Activated naive CD8-positive, alpha-beta T cell treated with anti-CD3 and anti-CD28 coated beads, Interleukin-2, amount 50 U/mL, for 16 hours (primary cell): ENCODE measurements around the gene CATSPER3.

Experiments
- DNase-seq: peaks from one replicate; pipeline ENCODE4 v3.0.0-alpha.2; 2020; ENCODE audit warnings: low read depth, low spot score

The CATSPER3 gene

GRCh38 chr5:134967607-134968006, at the start of gene CATSPER3:
CATSPER3 (plus strand) TSS chr5:134967907; CDS start chr5:134967992, 85 bp downstream.
- no peak for DNase-seq

GRCh38 chr5:134918861-134919260, 48.8 kb upstream of the CATSPER3 start:
- DNase-seq: no peak

- no peak for DNase-seq
Observed at GRCh38 chr5:134920848-134921575, 46.7 kb upstream of the CATSPER3 start.

- DNase-seq: no peak
Observed at GRCh38 chr5:134932508-134932907, 35.2 kb upstream of the CATSPER3 start.

- no peak for DNase-seq
Observed at GRCh38 chr5:134934202-134934601, 33.5 kb upstream of the CATSPER3 start.

GRCh38 chr5:134935711-134936602, 31.8 kb upstream of the CATSPER3 start:
- DNase-seq: no peak

GRCh38 chr5:134937526-134937925, 30.2 kb upstream of the CATSPER3 start:
- no peak for DNase-seq

GRCh38 chr5:134938030-134938429, 29.7 kb upstream of the CATSPER3 start:
- DNase-seq: no peak

- DNase-seq: no peak
Observed at GRCh38 chr5:134939500-134939899, 28.2 kb upstream of the CATSPER3 start.

GRCh38 chr5:134943547-134943946, 24.2 kb upstream of the CATSPER3 start:
- DNase-seq: no peak

- DNase-seq: no peak
Observed at GRCh38 chr5:134944630-134945029, 23.1 kb upstream of the CATSPER3 start.

- no peak for DNase-seq
Observed at GRCh38 chr5:134945041-134945440, 22.7 kb upstream of the CATSPER3 start.

GRCh38 chr5:134948911-134949310, 18.8 kb upstream of the CATSPER3 start:
- DNase-seq: no peak

GRCh38 chr5:134949316-134949715, 18.4 kb upstream of the CATSPER3 start:
- no peak for DNase-seq

- DNase-seq: no peak
Observed at GRCh38 chr5:134957920-134958608, 9.6 kb upstream of the CATSPER3 start.

- no peak for DNase-seq
Observed at GRCh38 chr5:134958755-134959154, 9.0 kb upstream of the CATSPER3 start.

- DNase-seq: no peak
Observed at GRCh38 chr5:134963098-134963497, 4.6 kb upstream of the CATSPER3 start.

- no peak for DNase-seq
Observed at GRCh38 chr5:134964359-134965270, 3.1 kb upstream of the CATSPER3 start.

- DNase-seq: no peak
Observed at GRCh38 chr5:134965271-134965825, 2.4 kb upstream of the CATSPER3 start.

GRCh38 chr5:134968055-134968454, 348 bp downstream of the CATSPER3 start:
- DNase-seq: no peak

GRCh38 chr5:134969166-134969565, 1.5 kb downstream of the CATSPER3 start:
- no peak for DNase-seq
